NCI-H226 (cell line): ENCODE data around the gene STX18.

Experiments
- DNase-seq: peaks from one replicate; pipeline ENCODE4 v3.0.0-alpha.2; 2015

STX18 gene

GRCh38 chr4:4374388-4375098, 167.3 kb downstream of the STX18 start:
- DNase-seq, result no peak
